ENCODE results near the gene CILP. TPM values are rescaled to one million over a fixed set of nuclear protein-coding genes. Genes with fewer than 3 reads are reported as not detected.

The CILP gene
- polyA plus RNA-seq, 3 donors, result 0.13 TPM; not detected in 2

GRCh38 chr15:65246026-65246714 lies 34.9 kb upstream of the CILP start:
- intact Hi-C loops (cut with micrococcal nuclease), result no loop called here
- Histone ChIP-seq H3K9me3 (replicated peaks in 1 of 2; ENCODE audit: control insufficient read depth in 1 of 2, insufficient read depth in 1 of 2, low read length in 2 of 2) (no peaks in the 10 kb centered on the region), H3K4me1 (ENCODE audit: control insufficient read depth in 1 of 2, insufficient read depth in 2 of 2, low read length in 2 of 2) (no peaks in the 10 kb centered on the region), H3K9ac (ENCODE audit: insufficient read depth, low read length, poor library complexity, severe bottlenecking) (no peak overlapping the region), H3K27ac (ENCODE audit: low read depth in 1 of 2, low read length in 2 of 2) (no peak overlapping the region), H2AFZ (ENCODE audit: insufficient read depth, low read depth, low read length, poor library complexity, severe bottlenecking) (no peak overlapping the region), H3K36me3 (replicated peaks in 1 of 2; ENCODE audit: control insufficient read depth in 1 of 2, insufficient read depth in 2 of 2, low read length in 2 of 2) (no peaks in the 10 kb centered on the region), H3K27me3 (ENCODE audit: control insufficient read depth in 2 of 2, insufficient read depth in 2 of 2, low read length in 2 of 2) (no peaks in the 10 kb centered on the region), H3K4me3 (replicated peaks in 1 of 3; ENCODE audit: low read depth in 2 of 3, low read length in 3 of 3) (no peak overlapping the region), H4K20me1 (ENCODE audit: insufficient read depth, low read length) (no peaks in the 10 kb centered on the region), H3K4me2 (replicated peaks; ENCODE audit: extremely low read depth, low read length, poor library complexity, severe bottlenecking) (no peak overlapping the region), H3K79me2 (ENCODE audit: insufficient read depth, low read length) (no peaks in the 10 kb centered on the region)
- no peak for DNase-seq
- H3K9me3 Mint-ChIP-seq, result peaks cover 0 to 2% (median 0%) of the 10 kb centered on the region in 7 donors
- H3K4me1 Mint-ChIP-seq, result no peaks in the 10 kb centered on the region
- H3K27ac Mint-ChIP-seq, result no peak overlapping the region
- TF ChIP-seq CTCF (IDR thresholded peaks at IDR 0.05), result no peak
- peaks cover 0 to 3% (median 0%) of the 10 kb centered on the region in 3 donors for H3K27me3 Mint-ChIP-seq (ENCODE audit: low read depth in 3 of 3)
- 99% methylated on average over 7 of the region's 8 CpGs for WGBS (ENCODE audit: insufficient coverage)
- H3K4me3 Mint-ChIP-seq, result no peak overlapping the region
- peaks cover 0 to 8% of the 10 kb centered on the region in 2 donors for H3K36me3 Mint-ChIP-seq

- H3K9me3 ChIP-seq (replicated peaks in 1 of 2; ENCODE audit: control insufficient read depth in 1 of 2, insufficient read depth in 1 of 2, low read length in 2 of 2), result no peaks in the 10 kb centered on the region
- 85% methylated on average over 8 of the region's 11 CpGs for WGBS (ENCODE audit: insufficient coverage)
- Mint-ChIP-seq H3K27ac (no peak overlapping the region), H3K4me1 (peaks cover 5% of the 10 kb centered on the region), H3K27me3 (ENCODE audit: low read depth in 3 of 3) (peaks cover 0 to 2% (median 0%) of the 10 kb centered on the region in 3 donors), H3K4me3 (no peak overlapping the region), H3K9me3 (peaks cover 0 to 3% (median 2%) of the 10 kb centered on the region in 7 donors), H3K36me3 (peaks cover 0 to 8% of the 10 kb centered on the region in 2 donors)
- H3K4me3 ChIP-seq (replicated peaks in 1 of 3; ENCODE audit: low read depth in 2 of 3, low read length in 3 of 3), result no peak overlapping the region
- no peak overlapping the region for H3K4me2 ChIP-seq (replicated peaks; ENCODE audit: extremely low read depth, low read length, poor library complexity, severe bottlenecking)
- H2AFZ ChIP-seq (ENCODE audit: insufficient read depth, low read depth, low read length, poor library complexity, severe bottlenecking), result no peak overlapping the region
- no peak for TF ChIP-seq CTCF (IDR thresholded peaks at IDR 0.05)
- H3K79me2 ChIP-seq (ENCODE audit: insufficient read depth, low read length), result no peaks in the 10 kb centered on the region
- H3K4me1 ChIP-seq (ENCODE audit: control insufficient read depth in 1 of 2, insufficient read depth in 2 of 2, low read length in 2 of 2), result peaks cover 0 to 6% of the 10 kb centered on the region in 2 donors
- no peaks in the 10 kb centered on the region for H4K20me1 ChIP-seq (ENCODE audit: insufficient read depth, low read length)
- intact Hi-C loops (cut with micrococcal nuclease), result no loop called here
- no peak for DNase-seq
- H3K27ac ChIP-seq (ENCODE audit: low read depth in 1 of 2, low read length in 2 of 2), result no peak overlapping the region
- no peak overlapping the region for H3K9ac ChIP-seq (ENCODE audit: insufficient read depth, low read length, poor library complexity, severe bottlenecking)
- no peaks in the 10 kb centered on the region for H3K36me3 ChIP-seq (replicated peaks in 1 of 2; ENCODE audit: control insufficient read depth in 1 of 2, insufficient read depth in 2 of 2, low read length in 2 of 2)
- H3K27me3 ChIP-seq (ENCODE audit: control insufficient read depth in 2 of 2, insufficient read depth in 2 of 2, low read length in 2 of 2), result no peaks in the 10 kb centered on the region
Observed at GRCh38 chr15:65245096-65245856, 34.0 kb upstream of the CILP start.
